SH-SY5Y (cell line): ENCODE data around the gene GH1.

Experiments
- GATA2 ChIP-seq: IDR thresholded peaks from 2 replicates; pipeline ENCODE4 v1.6.1; 2011; ENCODE audit warnings: mild to moderate bottlenecking, low read depth, low read length
- GATA3 ChIP-seq: IDR thresholded peaks from 2 replicates; pipeline ENCODE4 v1.6.1; 2011; ENCODE audit warnings: low read depth, mild to moderate bottlenecking, low read length, moderate library complexity

DNA sequence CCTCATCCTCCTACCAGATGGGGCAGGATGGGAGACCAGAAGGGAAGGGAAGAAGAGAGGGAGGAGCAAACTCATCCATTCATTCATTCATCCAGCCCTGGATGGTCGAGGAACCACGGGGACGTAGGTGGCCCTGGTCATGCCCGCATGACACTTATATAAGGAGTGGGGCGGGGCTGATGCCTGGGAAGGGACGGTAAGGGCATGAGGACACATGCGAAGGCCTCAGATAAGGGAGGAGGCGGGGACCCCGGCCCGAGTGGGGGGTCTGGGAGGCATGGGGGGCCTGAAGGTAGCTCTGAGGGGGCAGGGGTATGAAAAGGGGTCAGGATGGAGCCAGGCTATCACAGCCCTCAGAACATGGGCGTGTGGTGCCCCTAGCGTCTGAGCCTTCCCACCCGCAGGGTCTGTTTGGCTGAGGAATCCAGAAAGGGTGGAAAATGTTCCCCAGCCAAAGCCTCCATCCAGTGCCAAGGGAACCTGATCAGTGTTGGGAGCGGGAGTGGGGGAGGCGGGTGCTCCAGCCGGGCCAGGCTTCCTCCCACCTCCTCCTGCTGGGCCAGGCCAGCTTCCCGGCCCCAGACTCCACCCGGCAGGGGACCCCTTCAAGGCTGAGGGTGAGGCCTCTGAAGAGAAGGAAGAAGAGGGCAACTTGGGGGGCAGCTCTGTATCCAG, 31.1 kb upstream of the GH1 start:
- TF ChIP-seq GATA2, result no peak
- no peak for TF ChIP-seq GATA3
